Measurements from ENCODE around the gene MAP3K14.
"Not testable (repeated sequence)": the region's sequence is repeated elsewhere in the genome, so short reads cannot be mapped to it uniquely, and the experiment has no call there.

MAP3K14 gene

DNA sequence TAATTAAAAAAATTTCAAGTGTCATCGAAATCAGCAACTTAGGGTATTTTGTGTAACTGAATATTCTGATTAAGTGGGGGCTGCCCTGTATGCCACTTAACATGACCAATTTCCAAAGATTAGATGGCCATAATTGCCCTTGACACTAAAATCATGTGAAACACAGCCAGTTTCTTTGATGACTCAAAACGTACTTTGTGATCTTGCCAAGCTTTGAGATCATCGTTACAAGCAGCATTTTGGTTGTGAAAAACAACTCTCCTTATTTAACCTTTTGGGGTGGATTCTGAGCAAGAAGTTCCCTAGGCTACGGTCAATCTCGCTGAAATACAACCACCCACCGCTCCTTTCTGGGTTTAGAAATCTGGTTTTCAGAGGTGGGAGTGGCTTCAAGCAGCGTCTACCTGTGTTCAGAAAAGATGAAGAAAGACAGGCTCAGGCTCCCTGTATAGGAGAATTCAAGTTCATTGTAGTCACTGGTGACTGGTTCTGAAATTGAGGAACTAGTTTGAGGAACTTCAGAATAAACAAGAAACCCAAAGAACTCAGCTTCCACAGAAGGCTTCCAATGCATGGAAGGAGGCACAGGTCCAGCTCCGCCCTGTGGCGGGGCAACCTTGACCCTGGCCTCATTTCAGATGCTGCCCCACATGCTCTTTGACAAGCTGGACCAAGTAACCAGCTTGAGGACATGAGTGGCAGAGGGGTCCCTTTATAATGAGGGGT is 9.4 kb downstream of the MAP3K14 start:
- H3K36me3 Mint-ChIP-seq (ENCODE audit: low read depth): peaks cover 5% of the 10 kb centered on the region
- no peak for DNase-seq
- TF ChIP-seq, protein P1, sequence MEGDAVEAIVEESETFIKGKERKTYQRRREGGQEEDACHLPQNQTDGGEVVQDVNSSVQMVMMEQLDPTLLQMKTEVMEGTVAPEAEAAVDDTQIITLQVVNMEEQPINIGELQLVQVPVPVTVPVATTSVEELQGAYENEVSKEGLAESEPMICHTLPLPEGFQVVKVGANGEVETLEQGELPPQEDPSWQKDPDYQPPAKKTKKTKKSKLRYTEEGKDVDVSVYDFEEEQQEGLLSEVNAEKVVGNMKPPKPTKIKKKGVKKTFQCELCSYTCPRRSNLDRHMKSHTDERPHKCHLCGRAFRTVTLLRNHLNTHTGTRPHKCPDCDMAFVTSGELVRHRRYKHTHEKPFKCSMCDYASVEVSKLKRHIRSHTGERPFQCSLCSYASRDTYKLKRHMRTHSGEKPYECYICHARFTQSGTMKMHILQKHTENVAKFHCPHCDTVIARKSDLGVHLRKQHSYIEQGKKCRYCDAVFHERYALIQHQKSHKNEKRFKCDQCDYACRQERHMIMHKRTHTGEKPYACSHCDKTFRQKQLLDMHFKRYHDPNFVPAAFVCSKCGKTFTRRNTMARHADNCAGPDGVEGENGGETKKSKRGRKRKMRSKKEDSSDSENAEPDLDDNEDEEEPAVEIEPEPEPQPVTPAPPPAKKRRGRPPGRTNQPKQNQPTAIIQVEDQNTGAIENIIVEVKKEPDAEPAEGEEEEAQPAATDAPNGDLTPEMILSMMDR (IDR thresholded peaks at IDR 0.05): no peak
- peaks cover 40% of the 10 kb centered on the region for H3K4me1 Mint-ChIP-seq
- no peak overlapping the region for H3K27ac Mint-ChIP-seq
- H3K4me3 Mint-ChIP-seq: no peak overlapping the region
- H3K27me3 Mint-ChIP-seq (ENCODE audit: low read depth, poor library complexity): no peaks in the 10 kb centered on the region
- no peaks in the 10 kb centered on the region for H3K9me3 Mint-ChIP-seq

DNA sequence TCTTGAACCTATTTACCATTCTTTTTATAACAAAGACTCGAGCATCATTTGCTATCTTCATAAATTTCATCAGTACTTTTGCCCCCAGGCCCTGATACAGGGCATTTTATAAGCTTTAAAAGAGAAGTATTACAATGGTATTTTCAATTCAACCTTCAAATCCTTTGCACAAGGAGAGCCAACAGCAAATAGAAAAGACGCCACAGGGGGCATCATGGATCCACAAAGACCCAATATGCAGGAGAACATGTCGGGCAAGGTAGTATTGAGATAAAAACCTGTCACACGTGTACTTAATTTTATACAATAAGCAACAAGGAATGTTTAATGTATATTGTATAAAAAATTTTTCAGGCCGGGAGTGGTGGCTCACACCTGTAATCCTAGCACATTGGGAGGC is 10.2 kb downstream of the MAP3K14 start:
- Mint-ChIP-seq H3K4me1 (peaks cover 33% of the 10 kb centered on the region), H3K27ac (no peak overlapping the region), H3K27me3 (ENCODE audit: low read depth, poor library complexity) (no peaks in the 10 kb centered on the region), H3K4me3 (no peak overlapping the region), H3K36me3 (ENCODE audit: low read depth) (peaks cover 5% of the 10 kb centered on the region), H3K9me3 (no peaks in the 10 kb centered on the region)
- TF ChIP-seq, protein P1 (IDR thresholded peaks at IDR 0.05): no peak
- no peak for DNase-seq

DNA sequence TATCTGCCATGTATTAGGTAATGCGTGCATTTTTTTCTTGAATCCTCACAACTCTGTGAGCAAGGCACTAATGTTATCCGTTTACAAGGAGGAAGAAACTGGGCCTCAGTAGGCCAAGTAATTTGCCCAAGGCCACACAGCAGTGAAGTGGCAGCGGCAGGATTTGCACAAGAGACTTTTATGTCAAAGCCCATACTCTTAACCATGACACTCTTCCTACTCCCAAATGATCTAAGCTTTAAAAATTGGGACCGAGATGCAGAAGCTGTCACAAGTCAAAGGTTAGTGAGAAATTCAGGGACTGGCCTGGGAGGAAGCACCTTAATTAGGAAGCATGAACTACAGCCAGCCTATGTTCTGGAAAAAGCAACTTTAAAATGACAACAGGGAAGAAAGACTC is 10.7 kb downstream of the MAP3K14 start:
- Mint-ChIP-seq H3K27ac (peak overlapping the region; percentile 32), H3K4me3 (no peak overlapping the region), H3K36me3 (ENCODE audit: low read depth) (peaks cover 5% of the 10 kb centered on the region), H3K4me1 (peaks cover 27% of the 10 kb centered on the region), H3K27me3 (ENCODE audit: low read depth, poor library complexity) (no peaks in the 10 kb centered on the region), H3K9me3 (no peaks in the 10 kb centered on the region)
- TF ChIP-seq, protein P1 (IDR thresholded peaks at IDR 0.05): no peak
- DNase-seq: no peak

DNA sequence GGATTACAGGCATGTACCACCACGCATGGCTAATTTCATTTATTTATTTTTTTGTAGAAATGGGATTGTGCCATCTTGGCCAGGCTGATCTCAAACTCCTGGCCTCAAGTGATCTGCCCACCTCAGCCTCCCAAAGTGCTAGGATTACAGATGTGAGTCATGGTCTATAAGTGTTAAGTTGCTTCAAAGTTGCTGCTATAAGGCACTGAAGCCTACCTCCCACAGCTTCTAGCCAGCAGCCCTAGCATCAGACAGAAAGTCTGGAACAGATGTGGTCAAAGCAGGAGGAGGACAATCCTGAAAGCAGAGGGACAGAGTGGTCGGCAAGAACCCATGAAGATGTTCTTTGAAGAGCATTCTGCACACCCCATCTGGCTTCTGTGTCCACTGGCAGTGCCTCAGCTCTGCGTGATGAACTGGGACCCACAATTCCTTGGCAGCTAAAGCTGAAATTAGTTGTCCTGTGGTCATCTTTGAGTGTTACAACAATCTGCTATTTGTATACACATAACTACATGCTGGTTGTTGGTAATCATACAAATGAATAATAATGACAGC is 11.2 kb downstream of the MAP3K14 start:
- Mint-ChIP-seq H3K4me3 (no peak overlapping the region), H3K27ac (peak overlapping the region; percentile 78), H3K36me3 (ENCODE audit: low read depth) (peaks cover 5% of the 10 kb centered on the region), H3K27me3 (ENCODE audit: low read depth, poor library complexity) (no peaks in the 10 kb centered on the region), H3K4me1 (peaks cover 24% of the 10 kb centered on the region), H3K9me3 (no peaks in the 10 kb centered on the region)
- no peak for DNase-seq
- TF ChIP-seq, protein P1 (IDR thresholded peaks at IDR 0.05): no peak

DNA sequence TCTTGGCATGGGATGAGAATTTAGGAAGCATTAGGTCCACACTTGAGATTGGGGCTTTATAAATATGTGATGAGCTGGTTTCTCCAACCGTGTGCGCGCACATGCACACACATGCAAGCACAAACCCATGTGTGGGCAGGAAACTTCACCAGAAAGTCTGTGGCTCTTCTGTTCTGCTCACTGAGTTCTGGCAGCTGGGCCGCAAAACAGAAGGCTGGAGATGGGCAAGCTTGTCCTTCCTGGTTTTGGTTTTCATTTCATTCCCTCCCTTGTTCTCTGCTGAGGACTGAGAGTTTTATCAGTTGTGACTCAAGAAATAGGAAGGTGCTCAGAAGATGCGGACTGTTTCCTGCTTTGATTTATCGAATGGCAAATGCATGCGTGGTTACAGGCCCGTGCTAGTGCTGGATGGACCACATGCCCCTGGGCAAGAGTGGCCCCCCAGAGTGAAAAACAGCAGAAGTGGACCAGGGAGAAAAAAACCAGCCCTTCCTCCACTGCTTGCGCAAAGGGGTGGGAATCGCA is 14.1 kb downstream of the MAP3K14 start:
- Mint-ChIP-seq H3K9me3 (no peaks in the 10 kb centered on the region), H3K4me1 (peaks cover 42% of the 10 kb centered on the region), H3K27ac (peak overlapping the region; percentile 57), H3K4me3 (no peak overlapping the region), H3K36me3 (ENCODE audit: low read depth) (peaks cover 5% of the 10 kb centered on the region), H3K27me3 (ENCODE audit: low read depth, poor library complexity) (peaks cover 2% of the 10 kb centered on the region)
- TF ChIP-seq, protein P1 (IDR thresholded peaks at IDR 0.05): no peak
- no peak for DNase-seq

DNA sequence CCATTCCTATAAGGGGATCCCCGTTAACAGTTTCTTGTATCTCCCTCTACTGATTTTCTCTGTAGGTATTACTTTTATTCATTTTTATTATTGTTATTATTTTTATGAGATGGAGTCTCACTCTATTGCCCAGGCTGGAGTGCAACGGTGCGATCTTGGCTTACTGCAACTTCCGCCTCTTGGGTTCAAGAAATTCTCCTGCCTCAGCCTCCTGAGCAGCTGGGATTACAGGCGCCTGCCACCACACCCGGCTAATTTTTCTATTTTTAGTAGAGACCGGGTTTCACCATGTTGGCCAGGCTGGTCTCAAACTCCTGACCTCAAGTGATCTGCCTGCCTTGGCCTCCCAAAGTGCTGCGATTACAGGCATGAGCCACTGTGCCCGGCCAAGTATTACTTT is 14.6 kb downstream of the MAP3K14 start:
- not testable (repeated sequence) for H3K9me3 Mint-ChIP-seq; H3K27me3 Mint-ChIP-seq (ENCODE audit: low read depth, poor library complexity)

More for the DNA sequence above, 14.6 kb downstream of the MAP3K14 start:
- Mint-ChIP-seq H3K4me1 (peaks cover 42% of the 10 kb centered on the region), H3K27ac (peak overlapping the region; percentile 57)
- not testable (repeated sequence) for H3K36me3 Mint-ChIP-seq (ENCODE audit: low read depth); DNase-seq; H3K4me3 Mint-ChIP-seq
